22Rv1 (cell line): ENCODE data around the gene CAMKMT.

Experiments used
- H3K27ac ChIP-seq: fragments of 450-650 bp; 2 replicates; pipeline ENCODE4 v1.5.1; 2017
- ZFX ChIP-seq: fragments of 450-650 bp; IDR thresholded peaks from 2 replicates; pipeline ENCODE4 v1.6.1; 2017; ENCODE audit warnings: antibody characterized with exemption, borderline replicate concordance
- TF ChIP-seq, protein P1 (sequence below): fragments of 450-650 bp; IDR thresholded peaks from 2 replicates; pipeline ENCODE4 v1.5.1; 2017; ENCODE audit warnings: mild to moderate bottlenecking

Gene CAMKMT

DNA sequence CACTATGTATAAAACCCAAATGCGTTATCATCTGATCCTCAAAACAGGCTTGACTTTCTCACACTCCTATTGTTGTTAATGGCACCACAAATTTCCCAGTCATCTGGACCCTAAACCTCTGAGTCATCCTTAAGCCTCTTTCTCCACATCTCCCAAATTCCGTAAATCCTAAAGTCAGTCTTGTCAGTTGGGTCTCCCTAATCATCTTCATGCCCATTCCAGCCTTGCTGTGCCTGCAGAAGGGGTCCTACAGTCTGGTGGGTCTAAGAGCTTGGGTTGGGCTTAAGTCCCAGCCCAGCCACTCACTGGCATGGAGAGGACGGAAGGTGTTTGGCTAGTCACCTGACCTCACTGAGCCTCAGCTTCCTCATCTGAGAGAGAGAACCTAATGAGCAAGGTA lies 314.6 kb downstream of the CAMKMT start:
- H3K27ac ChIP-seq = no peak overlapping the region
- TF ChIP-seq, protein P1, sequence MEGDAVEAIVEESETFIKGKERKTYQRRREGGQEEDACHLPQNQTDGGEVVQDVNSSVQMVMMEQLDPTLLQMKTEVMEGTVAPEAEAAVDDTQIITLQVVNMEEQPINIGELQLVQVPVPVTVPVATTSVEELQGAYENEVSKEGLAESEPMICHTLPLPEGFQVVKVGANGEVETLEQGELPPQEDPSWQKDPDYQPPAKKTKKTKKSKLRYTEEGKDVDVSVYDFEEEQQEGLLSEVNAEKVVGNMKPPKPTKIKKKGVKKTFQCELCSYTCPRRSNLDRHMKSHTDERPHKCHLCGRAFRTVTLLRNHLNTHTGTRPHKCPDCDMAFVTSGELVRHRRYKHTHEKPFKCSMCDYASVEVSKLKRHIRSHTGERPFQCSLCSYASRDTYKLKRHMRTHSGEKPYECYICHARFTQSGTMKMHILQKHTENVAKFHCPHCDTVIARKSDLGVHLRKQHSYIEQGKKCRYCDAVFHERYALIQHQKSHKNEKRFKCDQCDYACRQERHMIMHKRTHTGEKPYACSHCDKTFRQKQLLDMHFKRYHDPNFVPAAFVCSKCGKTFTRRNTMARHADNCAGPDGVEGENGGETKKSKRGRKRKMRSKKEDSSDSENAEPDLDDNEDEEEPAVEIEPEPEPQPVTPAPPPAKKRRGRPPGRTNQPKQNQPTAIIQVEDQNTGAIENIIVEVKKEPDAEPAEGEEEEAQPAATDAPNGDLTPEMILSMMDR = no peak
- TF ChIP-seq ZFX = no peak

DNA sequence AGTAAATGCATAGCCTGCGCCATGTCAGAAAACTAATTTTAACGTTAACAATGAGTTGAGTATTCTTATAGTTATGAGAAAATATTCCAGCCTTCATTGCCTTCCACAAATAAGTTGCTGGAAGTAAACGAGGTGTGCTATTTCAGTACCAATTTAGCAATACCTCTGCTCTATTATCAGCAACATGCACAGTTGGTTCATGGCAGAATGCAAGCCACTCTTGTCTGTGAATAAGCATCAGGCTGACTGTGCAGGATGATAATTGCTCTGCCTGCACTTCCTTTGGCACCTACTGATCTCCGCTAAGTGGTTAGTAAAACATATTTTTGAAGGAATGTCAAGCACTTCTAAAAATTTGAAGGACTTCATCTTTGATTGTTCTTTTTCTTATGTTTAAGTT lies 317.8 kb downstream of the CAMKMT start:
- H3K27ac ChIP-seq = no peak overlapping the region
- no peak for TF ChIP-seq ZFX
- TF ChIP-seq, protein P1 = no peak

DNA sequence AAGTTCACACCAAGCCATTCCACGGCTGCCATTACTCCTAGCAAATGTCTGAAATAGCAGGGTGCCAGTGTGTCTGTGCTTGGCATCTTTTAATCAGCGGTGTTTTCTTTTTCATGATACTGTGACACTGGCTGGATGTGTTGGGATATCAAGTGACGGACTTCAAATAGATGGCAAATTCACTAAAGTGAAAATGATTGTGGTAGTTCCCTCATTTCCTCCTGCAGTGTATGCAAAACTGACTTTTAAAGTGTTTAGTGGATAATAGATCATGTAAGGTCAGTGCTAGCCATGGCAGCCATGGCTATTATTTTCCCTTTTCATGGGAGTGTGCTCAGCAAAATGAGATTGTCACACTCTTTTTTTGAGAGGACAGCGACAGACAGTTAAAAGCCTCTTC lies 318.2 kb downstream of the CAMKMT start:
- no peak overlapping the region for H3K27ac ChIP-seq
- TF ChIP-seq, protein P1 = no peak
- no peak for TF ChIP-seq ZFX

DNA sequence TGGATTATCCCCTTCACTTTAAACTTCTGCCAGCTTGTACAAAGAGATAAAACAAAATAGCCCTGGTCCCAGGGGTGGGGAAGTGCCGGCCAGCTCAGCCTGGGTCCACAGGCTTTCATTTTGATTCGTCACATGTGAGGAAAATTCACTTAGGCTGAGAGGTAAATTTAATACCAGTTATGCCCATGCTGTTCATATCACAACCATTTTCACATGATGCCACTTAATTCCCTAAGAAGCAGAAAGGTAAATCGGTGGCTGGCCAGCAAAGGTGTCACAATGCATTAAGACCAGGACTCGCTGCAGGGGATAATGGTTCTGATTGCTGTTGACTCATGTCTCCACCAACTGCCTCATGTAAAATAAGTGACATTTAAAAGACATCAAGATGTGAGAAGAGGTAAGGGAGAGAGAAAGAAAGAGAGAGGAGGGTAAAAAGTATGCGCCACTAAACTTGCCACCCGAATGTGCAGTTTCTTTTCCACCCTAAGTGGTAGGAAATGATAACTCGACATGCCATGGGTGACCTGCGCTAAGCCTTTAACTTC lies 318.8 kb downstream of the CAMKMT start:
- TF ChIP-seq, protein P1 = no peak
- no peak for TF ChIP-seq ZFX

DNA sequence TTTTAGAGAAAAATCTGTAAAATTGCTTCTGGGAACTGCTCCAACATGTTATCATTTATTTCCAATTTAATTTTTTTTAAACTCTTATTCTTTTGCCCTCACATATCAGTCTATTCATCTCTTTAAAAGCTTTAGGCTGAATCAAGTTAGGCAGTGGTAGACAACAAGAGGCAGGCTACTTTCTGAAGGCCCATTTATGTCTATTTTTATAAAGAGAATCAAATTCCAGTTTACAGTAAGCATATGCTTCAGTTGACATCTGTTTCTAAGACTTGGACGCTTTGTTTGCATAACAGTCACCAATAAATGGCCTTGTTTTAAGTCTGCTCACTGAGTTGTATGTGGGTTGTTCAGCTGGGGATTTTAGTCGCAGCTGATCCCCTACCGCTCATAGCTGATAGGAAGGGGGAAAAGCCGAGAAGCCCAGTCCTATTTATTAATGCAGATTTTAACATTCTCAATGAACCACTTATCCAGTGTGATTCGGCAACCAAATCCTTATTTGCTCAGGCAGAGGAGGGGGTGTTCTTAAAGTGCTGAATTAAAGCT lies 319.3 kb downstream of the CAMKMT start:
- no peak overlapping the region for H3K27ac ChIP-seq

More for the DNA sequence above, 318.8 kb downstream of the CAMKMT start:
- no peak overlapping the region for H3K27ac ChIP-seq

DNA sequence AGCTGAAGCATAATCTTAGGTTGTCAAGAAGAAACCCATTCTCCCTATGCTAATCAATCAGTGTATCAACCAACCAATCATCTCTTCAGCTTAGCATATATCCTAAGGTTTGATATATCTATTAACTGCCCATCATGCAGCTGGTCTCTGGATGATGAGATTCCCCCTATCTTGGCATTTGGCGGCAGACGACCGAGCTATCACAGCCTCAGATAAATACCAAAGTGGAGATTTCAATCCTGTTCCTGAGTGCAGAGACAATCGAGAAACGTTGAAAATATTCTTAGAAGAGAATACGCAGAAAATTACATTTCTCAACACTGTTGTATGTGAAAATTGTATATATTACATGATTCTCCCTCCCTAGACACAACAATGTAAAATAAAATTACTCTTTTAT lies 320.7 kb downstream of the CAMKMT start:
- TF ChIP-seq ZFX = no peak
- TF ChIP-seq, protein P1 = no peak
- no peak overlapping the region for H3K27ac ChIP-seq

More for the DNA sequence above, 319.3 kb downstream of the CAMKMT start:
- no peak for TF ChIP-seq ZFX
- TF ChIP-seq, protein P1 = no peak

DNA sequence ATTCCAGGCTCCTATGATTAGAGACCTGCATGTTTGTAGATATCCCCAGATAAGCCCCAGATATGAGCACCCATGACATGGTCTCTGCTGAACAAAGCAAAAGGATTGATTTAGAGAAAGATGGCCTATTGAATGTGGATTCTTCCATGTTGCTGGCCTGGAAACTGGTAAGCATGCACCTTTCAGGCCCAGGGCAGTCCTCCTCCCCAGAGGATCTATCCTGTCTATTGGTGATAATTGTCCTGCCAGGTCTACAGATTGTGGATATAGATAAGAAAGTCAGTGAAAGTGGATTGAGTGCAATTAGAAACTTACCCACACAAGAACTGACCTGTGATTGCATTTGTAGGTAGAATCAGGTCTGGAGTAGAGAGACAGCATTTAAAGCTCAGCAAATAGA lies 322.8 kb downstream of the CAMKMT start:
- no peak for TF ChIP-seq ZFX
- TF ChIP-seq, protein P1 = no peak
- no peak overlapping the region for H3K27ac ChIP-seq
